Stimulated activated CD8-positive, alpha-beta memory T cell treated with anti-CD3 and anti-CD28 coated beads, Interleukin-7, amount 100 ng/mL, for 1 hour (primary cell): Measurements from ENCODE around the gene PLCH1.

Experiments
- DNase-seq, 2 donors: peaks; one replicate each; pipeline ENCODE4 v3.0.0-alpha.2; 2020; ENCODE audit warnings: low read depth in 2 of 2

The PLCH1 gene, protein sequence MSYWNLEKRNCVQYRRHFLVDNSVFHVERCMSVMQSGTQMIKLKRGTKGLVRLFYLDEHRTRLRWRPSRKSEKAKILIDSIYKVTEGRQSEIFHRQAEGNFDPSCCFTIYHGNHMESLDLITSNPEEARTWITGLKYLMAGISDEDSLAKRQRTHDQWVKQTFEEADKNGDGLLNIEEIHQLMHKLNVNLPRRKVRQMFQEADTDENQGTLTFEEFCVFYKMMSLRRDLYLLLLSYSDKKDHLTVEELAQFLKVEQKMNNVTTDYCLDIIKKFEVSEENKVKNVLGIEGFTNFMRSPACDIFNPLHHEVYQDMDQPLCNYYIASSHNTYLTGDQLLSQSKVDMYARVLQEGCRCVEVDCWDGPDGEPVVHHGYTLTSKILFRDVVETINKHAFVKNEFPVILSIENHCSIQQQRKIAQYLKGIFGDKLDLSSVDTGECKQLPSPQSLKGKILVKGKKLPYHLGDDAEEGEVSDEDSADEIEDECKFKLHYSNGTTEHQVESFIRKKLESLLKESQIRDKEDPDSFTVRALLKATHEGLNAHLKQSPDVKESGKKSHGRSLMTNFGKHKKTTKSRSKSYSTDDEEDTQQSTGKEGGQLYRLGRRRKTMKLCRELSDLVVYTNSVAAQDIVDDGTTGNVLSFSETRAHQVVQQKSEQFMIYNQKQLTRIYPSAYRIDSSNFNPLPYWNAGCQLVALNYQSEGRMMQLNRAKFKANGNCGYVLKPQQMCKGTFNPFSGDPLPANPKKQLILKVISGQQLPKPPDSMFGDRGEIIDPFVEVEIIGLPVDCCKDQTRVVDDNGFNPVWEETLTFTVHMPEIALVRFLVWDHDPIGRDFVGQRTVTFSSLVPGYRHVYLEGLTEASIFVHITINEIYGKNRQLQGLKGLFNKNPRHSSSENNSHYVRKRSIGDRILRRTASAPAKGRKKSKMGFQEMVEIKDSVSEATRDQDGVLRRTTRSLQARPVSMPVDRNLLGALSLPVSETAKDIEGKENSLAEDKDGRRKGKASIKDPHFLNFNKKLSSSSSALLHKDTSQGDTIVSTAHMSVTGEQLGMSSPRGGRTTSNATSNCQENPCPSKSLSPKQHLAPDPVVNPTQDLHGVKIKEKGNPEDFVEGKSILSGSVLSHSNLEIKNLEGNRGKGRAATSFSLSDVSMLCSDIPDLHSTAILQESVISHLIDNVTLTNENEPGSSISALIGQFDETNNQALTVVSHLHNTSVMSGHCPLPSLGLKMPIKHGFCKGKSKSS (N-terminal part only)

DNA sequence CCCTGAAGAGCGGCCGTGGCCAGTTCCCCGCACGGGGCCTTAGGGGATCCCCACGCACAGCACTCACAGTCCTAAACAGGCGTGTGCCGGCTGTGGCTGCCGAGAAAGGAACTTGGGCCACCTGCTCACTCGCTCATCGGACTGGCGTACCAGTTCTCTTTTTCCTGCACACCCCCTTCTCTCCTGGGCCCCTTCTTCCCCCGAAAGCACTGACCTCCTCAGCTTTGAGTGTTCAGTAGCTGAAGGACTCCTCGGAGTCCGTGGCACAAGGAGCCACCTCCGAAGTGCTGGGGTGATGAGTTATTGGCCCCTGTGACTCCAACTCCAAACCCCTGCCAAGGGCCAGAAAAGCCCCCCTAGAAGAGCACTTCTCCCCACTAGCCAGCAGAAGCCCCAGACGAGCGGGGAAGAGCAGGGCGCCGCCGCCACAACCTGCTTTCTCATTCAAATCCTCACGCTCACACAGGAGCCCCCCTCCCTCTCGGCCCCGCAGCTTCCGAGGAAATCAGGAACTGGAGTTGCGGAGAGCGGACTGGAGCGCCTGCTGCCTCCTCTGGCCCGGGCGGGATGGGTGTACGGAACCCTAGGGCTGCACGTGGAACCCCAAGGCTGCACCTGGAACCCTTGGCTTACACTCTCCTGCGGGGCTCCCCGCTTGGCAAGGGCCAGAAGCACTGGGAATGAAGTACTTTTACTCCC is at the start of gene PLCH1:
Gene PLCH1 (minus strand): TSS at position 446 of the 699 bp plus-strand sequence. CDS start 40,847 bp downstream, outside the sequence.
- DNase-seq, result no peak

DNA sequence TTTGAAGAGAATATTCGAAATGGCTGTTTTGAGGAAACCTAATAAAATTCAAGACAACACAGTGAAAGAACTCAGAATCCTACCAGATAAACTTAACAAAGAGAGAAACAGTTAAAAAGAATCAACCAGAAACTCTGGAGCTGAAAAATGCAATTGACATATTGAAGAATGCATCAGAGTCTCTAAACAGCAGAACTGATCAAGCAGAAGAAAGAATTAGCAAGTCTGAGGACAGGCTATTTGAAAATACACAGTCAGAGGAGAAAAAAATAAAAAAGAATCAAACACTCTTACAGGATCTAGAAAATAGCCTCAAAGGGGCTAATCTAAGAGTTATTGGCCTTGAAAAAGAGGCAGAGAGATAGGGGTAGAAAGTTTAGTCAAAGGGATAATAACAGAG is 47.7 kb upstream of the PLCH1 start:
- no peak for DNase-seq

DNA sequence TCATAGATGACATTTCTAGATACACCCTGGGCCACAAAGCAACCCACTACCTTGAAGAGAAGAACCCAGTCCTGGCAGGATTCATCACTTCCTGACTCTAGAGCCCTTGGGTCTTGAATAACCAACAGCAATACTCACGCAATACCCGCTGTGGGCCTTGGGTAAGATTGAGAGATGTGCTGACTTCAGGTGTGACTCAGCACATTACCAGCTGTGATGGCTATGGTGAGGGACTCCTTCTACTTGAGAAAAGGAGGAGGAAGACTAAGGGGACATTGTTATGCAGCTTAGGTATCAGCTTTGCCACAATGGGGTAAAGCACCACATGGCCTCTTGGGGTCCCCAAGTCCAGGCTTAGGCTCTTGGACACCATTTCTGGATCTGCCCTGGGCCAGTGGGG is 46.3 kb upstream of the PLCH1 start:
- no peak for DNase-seq

DNA sequence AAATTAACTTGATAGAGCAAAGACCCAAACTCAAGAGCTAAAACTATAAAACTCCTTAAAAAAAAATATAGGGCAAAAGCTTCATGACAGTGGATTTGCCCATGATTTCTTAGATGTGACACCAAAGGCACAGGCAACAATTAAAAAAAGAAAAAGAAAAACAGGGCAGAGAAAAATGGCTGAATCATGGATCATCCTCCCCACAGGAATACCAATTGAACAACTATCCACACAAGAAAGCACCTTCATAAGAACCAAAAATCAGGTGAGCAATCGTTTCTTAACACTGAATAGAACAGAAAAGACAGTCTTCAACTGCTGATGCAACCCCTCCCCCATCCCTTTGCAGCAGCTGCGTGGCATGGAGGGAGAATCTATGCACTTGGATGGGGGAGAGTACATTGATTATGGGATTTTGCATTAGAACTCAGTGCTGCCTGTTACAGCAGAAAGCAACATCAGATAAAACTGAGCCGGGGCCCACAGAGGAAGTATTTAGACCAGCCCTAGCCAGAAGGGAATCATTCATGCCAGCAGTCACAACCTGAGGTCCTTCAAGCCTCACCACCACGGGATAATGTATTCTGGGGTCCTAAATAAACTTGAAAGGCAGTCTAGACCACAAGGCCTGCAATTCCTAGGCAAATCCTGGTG is 45.5 kb upstream of the PLCH1 start:
- DNase-seq, result no peak

DNA sequence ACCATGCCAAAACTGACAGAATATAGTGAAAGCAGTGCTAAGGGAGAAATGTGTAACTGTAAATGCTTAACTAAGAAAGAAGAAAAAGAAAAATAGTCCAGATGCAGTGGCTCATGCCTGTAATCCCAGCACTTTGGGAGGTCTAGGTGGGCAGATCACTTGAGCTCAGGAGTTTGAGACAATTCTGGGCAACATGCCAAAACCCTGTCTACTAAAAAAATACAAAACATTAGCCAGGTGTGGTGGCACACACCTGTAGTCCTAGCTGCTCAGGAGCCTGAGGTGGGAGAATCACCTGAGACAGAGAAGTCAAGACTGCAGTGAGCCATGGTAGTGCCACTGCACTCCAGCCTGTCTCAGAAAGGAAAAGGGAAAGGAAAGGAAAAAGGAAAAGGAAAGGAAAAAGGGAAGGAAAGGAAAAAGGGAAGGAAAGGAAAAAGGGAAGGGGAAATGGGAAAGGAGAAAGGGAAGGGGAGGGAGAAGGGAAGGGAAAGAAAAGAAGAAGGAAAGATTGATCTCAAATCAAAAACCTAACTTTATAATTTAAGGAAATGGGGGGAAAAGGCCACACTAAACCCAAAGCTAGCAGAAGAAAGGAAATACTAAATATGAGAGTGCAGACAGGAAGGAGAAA is 40.9 kb upstream of the PLCH1 start:
- DNase-seq, result no peak

GRCh38 chr3:155782390-155782953 is 37.6 kb upstream of the PLCH1 start:
- no peak for DNase-seq

- DNase-seq, result no peak
Measured at GRCh38 chr3:155780291-155780690, 35.4 kb upstream of the PLCH1 start.

DNA sequence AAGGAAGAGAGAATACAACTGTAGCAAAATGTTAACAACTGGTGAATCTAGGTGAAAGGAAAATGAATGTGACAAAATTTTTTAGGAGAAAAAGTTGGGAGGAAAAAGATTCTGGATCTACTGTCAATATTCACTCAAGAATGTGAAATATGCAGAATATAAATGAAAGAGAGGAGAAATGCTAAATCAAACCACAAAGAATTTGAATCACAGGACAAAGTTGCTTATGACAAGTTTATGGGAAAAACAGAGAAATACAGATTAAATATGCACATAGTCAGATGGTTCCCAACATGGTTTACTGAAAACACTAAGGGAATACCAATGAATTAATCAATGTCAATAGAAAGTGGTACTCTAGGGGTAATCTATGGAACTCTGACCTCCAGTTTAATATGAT is 33.6 kb upstream of the PLCH1 start:
- DNase-seq, result no peak

GRCh38 chr3:155772801-155773200 is 27.9 kb upstream of the PLCH1 start:
- no peak for DNase-seq

- no peak for DNase-seq
Measured at GRCh38 chr3:155771126-155771525, 26.3 kb upstream of the PLCH1 start.

GRCh38 chr3:155766206-155766605 is 21.3 kb upstream of the PLCH1 start:
- no peak for DNase-seq

GRCh38 chr3:155763870-155764463 is 19.1 kb upstream of the PLCH1 start:
- DNase-seq, result no peak

GRCh38 chr3:155760653-155761052 is 15.8 kb upstream of the PLCH1 start:
- DNase-seq, result no peak

DNA sequence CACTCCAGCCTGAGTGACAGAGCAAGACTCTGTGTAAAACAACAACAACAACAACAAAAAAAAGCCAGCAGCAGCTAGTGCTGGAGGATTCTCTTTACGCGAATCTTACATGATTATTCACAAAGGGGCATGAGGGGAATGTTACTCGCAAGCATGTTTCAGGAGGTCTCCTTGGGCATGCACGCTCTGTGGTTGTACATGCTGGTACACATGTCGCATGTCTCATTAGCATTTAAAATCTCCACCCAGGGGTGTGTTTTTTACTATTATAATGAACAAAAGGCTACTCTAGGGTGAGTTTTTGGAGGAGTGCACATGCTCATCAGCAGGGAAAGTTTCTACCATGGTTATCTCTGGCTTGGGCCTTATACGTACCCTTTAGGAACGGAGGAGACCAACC is 12.7 kb upstream of the PLCH1 start:
- DNase-seq, result no peak

- DNase-seq, result no peak
Measured at GRCh38 chr3:155753038-155753639, 8.3 kb upstream of the PLCH1 start.

GRCh38 chr3:155748611-155749365 is 3.9 kb upstream of the PLCH1 start:
- DNase-seq, result no peak

DNA sequence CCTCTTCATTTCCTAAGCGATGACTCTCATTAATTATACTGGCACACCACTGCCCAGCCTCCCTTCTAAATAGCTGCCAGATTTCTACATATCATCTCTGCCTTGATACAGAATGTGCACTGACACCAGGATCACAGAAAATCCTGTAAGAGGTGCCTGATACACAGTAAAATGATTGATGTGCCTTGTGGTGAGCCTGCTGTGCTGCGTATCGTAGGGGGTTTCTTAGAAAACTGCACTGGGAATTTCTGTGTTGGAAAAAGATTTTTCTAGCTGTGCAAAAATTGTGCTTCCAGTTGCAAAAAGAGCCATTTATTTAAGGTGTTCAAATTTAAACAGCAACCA is 3.0 kb upstream of the PLCH1 start:
- no peak for DNase-seq

DNA sequence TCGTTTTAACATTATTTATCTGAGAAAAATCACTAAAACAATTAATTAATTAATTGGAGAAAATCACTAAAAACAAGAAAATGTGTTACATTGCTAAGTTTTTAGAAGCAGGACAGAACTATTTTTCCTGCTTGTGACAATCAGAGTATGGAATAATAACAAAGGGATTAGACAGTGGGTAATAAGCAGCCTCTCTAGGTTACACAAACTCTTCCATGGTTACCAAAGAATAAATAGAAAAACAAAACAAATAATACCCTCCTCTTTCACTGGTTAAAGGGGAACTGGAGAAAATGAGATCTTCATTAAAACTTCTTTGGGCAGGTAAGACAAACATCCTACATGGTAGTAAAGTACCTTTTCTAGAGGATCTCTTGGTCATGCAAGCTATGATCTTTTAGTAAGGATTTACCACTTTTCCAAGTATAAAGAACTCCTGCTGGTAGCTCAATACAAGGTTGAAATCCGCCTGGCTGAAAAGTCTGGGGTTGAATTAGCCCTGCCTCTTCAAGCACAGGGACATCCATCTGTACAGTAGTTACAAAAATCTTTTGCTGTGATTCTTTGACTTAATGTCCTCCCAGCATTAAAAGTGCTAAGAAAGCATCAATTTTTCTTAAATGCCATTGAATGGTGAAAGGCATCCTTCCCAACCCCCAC is 2.5 kb upstream of the PLCH1 start:
- DNase-seq, result no peak
